Neural cell (in vitro differentiated cells): Measurements from ENCODE around the gene TSPAN4.

Experiments
- EP300 ChIP-seq: fragments of 450-650 bp; conservative IDR thresholded peaks from 2 replicates; pipeline ENCODE4 v1.6.1; 2014; ENCODE audit warnings: antibody characterized with exemption, mild to moderate bottlenecking, moderate library complexity; ENCODE audit not compliant: poor library complexity, severe bottlenecking
- EZH2 ChIP-seq: fragments of 200-600, 300-800 bp; shearing (Covaris generic), sonication (generic); IDR thresholded peaks from 2 replicates; pipeline ENCODE4 v1.6.1; 2014; ENCODE audit warnings: antibody characterized with exemption, low read length, borderline replicate concordance, mild to moderate bottlenecking; ENCODE audit not compliant: insufficient read depth, poor library complexity, severe bottlenecking
- MXI1 ChIP-seq: fragments of 450-650 bp; conservative IDR thresholded peaks from 2 replicates; pipeline ENCODE4 v1.6.1; 2014; ENCODE audit warnings: antibody characterized with exemption, mild to moderate bottlenecking; ENCODE audit not compliant: poor library complexity, severe bottlenecking
- POLR2AphosphoS5 ChIP-seq: IDR thresholded peaks from 2 replicates; pipeline ENCODE4 v1.6.1; 2012
- RAD21 ChIP-seq: fragments of 450-650 bp; conservative IDR thresholded peaks from 2 replicates; pipeline ENCODE4 v1.6.1; 2014; ENCODE audit warnings: antibody characterized with exemption, mild to moderate bottlenecking, moderate library complexity
- SMC3 ChIP-seq: fragments of 450-650 bp; conservative IDR thresholded peaks from 2 replicates; pipeline ENCODE4 v1.6.1; 2014; ENCODE audit warnings: antibody characterized with exemption, mild to moderate bottlenecking, moderate library complexity; ENCODE audit not compliant: poor library complexity
- TAF1 ChIP-seq: IDR thresholded peaks from 2 replicates; pipeline ENCODE4 v1.6.1; 2012; ENCODE audit warnings: low read depth
- TF ChIP-seq, protein P1 (sequence below): fragments of 450-650 bp; IDR thresholded peaks from 2 replicates; pipeline ENCODE4 v1.5.1; 2014; ENCODE audit warnings: antibody characterized with exemption, mild to moderate bottlenecking, moderate library complexity; ENCODE audit not compliant: poor library complexity, severe bottlenecking
- TF ChIP-seq, protein P2 (sequence below): IDR thresholded peaks from 2 replicates; pipeline ENCODE4 v1.6.1; 2012; ENCODE audit warnings: borderline replicate concordance

DNA sequence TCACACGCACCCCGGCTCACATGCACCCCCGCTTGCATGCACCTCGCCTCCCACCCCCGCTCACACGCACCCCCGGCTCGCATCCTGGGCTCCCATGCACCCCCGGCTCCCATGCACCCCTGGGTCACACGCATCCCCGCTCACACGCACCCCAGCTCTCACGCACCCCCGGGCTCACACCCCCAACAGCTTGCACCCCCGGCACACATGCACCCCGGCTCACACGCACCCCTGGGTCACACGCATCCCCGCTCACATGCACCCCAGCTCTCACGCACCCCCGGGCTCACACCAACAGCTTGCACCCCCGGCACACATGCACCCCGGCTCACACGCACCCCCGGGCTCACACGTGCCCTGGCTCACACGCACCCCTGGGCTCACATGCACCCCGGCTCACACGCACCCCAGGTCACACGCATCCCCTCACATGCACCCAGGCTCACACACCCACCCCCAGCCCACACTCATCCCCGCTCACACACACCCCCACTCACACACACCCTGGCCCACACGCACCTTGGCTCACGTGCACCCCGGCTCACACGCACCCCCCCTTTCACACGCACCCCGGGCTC, 16.2 kb downstream of the TSPAN4 start:
- TF ChIP-seq, protein P1, sequence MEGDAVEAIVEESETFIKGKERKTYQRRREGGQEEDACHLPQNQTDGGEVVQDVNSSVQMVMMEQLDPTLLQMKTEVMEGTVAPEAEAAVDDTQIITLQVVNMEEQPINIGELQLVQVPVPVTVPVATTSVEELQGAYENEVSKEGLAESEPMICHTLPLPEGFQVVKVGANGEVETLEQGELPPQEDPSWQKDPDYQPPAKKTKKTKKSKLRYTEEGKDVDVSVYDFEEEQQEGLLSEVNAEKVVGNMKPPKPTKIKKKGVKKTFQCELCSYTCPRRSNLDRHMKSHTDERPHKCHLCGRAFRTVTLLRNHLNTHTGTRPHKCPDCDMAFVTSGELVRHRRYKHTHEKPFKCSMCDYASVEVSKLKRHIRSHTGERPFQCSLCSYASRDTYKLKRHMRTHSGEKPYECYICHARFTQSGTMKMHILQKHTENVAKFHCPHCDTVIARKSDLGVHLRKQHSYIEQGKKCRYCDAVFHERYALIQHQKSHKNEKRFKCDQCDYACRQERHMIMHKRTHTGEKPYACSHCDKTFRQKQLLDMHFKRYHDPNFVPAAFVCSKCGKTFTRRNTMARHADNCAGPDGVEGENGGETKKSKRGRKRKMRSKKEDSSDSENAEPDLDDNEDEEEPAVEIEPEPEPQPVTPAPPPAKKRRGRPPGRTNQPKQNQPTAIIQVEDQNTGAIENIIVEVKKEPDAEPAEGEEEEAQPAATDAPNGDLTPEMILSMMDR = no peak
- TF ChIP-seq EP300 (no peak), EZH2 (no peak), POLR2AphosphoS5 (no peak), SMC3 (no peak), TAF1 (no peak), RAD21 (no peak), MXI1 (no peak)
- TF ChIP-seq, protein P2, sequence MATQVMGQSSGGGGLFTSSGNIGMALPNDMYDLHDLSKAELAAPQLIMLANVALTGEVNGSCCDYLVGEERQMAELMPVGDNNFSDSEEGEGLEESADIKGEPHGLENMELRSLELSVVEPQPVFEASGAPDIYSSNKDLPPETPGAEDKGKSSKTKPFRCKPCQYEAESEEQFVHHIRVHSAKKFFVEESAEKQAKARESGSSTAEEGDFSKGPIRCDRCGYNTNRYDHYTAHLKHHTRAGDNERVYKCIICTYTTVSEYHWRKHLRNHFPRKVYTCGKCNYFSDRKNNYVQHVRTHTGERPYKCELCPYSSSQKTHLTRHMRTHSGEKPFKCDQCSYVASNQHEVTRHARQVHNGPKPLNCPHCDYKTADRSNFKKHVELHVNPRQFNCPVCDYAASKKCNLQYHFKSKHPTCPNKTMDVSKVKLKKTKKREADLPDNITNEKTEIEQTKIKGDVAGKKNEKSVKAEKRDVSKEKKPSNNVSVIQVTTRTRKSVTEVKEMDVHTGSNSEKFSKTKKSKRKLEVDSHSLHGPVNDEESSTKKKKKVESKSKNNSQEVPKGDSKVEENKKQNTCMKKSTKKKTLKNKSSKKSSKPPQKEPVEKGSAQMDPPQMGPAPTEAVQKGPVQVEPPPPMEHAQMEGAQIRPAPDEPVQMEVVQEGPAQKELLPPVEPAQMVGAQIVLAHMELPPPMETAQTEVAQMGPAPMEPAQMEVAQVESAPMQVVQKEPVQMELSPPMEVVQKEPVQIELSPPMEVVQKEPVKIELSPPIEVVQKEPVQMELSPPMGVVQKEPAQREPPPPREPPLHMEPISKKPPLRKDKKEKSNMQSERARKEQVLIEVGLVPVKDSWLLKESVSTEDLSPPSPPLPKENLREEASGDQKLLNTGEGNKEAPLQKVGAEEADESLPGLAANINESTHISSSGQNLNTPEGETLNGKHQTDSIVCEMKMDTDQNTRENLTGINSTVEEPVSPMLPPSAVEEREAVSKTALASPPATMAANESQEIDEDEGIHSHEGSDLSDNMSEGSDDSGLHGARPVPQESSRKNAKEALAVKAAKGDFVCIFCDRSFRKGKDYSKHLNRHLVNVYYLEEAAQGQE = no peak
